Fibroblast of skin of right biceps (primary cell): Measurements from ENCODE around the gene GPC3.
"Not testable (repeated sequence)": the region's sequence is repeated elsewhere in the genome, so short reads cannot be mapped to it uniquely, and the experiment has no call there.

Experiments
- DNase-seq: peaks from one replicate; pipeline ENCODE4 v3.0.0-alpha.2; 2013

GPC3 gene

DNA sequence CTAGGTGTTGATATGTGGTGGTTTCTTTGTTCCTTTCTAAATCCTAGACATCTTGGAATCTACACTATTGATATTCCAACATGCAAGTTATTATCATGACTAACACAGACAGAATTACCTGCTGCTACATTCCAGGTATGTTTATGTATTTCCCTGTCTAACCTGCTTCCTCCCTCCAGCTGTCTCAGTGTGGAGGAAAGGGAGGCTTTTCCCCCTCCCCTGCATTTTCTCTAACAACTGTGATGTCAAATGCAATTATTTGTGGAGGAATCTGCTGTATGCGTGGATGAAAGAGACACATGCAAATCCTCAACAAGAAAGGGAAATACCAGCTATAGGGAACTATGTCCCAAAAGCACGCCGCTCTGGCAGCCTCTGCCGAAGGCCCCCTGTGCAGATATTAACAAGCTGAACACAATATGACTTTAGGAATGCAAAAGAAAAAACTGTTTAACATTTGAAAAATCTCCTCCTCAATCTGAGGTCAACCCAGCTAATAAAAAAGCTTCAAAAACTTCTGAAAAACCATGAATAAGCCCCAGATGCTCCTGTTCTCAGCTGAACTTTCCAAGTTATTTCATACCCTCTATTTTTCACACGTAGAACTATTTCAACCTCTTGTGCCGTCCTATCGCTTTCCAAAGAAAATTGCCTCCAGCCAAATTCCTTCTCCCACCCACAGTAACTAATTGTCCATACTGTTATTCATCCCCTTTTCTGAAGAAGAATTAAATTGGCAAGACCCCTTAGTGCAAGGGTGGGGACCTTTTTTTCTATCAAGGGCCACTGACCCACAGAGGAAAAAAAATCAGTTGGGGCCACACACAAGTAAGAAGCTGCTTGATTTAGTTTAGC, 345.0 kb downstream of the GPC3 start:
- peak; percentile 77 for DNase-seq

DNA sequence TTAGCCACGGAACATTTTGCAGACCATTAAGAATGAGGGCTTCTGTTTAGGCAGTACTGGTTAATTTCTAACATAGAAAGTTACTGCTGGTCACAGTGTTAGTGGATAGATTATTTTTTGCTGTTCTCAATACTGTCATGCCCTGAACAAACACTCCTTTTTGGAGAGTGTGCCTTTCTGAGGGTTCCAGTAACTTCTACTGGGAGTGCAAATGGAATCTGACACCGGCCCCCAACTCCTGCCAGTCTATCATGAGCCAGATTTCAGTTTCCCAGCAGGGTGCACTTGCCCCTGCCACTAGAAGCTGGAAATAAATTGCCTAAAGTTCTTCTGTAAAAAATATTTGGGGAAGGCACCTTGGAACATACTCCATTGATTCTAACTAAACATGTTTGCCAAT, 345.7 kb downstream of the GPC3 start:
- DNase-seq, result no peak

DNA sequence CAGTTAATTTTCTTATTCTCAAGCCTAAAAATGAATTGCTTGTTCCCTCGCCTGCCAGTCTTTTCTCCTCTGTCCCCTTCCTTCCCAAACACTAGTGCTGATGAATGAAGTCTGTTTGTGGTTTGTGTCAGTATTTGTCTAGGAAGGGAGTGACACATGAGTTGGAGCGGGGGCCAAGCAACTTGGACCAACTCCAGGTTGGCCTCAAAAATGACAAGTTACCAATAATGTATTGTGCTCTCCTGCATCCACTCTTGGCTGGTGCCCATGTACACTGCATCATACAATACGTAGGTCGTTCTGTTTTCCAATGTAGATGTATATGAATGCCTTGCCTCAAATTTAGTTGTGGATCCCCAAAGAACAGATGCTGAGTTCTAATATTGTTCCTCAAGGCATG, 347.1 kb downstream of the GPC3 start:
- peak; percentile 79 for DNase-seq

DNA sequence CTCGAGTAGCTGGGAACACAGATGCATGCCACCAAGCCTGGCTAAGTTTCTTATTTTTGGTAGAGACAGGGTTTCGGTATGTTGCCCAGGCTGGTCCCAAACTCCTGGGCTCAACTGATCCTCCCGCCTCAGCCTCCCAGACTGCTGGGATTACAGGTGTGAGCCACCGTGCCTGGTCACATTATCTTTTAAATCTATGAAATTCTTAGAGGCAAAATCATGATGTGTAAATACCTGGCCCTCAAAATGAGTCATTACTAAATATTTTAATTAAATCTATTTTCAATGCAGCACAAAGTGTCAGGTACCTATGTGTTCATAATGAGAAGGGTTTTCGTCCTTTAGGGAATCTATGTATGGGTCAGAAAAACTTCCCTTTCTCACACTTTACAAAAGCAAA, 347.6 kb downstream of the GPC3 start:
- DNase-seq, result no peak

DNA sequence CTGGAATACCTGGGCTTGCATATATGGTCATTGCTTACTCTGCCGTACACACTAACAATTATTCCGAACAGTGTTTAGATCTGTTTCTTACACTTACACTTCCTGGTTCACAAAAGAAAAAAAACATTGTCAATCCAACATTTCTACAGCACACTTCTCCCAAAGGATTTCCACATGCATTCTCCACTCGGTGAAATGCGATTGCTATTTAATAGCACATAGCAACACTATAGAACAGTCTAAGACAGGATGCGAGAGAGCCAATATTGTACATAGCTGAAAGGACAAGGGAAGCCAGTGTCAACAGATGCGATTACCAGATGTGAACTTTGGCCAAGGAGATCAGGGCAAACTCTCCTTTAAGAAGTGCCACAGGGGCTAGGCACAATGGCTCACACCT, 349.4 kb downstream of the GPC3 start:
- DNase-seq, result no peak

DNA sequence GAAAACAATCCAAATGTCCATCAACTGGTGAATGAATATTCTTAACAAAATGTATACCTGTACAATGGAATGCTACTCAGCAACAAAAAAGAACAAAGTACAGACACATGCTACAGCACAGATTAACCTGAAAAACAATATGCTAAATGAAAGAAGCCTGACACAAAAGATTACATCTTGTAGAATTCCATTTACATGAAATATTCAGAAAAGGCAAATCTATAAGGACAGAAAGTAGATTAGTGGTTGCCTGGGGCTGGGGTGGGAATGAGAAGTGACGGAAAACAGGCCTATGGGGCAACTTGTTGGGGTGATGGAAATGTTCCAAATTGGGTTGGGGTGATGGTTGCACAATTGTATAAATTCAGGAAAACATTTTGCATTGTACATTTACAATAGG, 351.0 kb downstream of the GPC3 start:
- DNase-seq, result no peak

DNA sequence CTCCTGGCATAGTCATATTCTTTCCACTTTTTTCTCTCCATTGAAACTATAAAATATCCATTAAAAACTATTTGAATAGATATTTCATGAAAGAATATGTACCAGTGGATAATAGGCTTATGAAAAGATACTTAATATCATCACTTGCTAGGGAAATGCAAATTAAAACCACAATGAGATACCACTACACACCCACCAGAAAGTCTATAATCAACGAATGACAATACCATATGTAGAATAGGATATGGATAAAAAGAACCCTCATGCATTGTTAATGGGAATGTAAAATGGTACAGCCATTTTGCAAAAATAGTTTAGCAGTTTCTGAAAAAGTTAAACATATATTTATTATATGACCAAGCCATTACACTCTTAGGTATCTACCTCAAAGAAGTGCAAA, 351.4 kb downstream of the GPC3 start:
- DNase-seq, result no peak

DNA sequence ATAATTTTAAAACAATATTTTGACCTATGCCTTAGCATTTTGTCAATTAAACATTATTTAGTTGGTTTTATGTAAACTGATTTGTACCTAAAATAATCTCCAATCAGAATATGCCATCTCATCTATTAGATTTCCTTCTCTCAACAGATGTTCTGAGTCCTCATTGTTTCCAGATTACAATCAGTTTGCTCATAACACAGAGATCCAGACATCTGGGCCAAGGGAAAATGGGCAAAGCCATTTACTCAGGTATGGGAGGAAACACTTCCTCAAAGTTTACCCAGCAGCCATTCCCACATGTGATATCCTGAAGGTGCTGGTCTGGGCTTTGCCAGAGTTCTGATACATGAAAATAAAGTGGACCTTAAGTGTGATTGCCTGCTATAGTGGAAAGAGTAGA, 352.2 kb downstream of the GPC3 start:
- DNase-seq, result no peak

DNA sequence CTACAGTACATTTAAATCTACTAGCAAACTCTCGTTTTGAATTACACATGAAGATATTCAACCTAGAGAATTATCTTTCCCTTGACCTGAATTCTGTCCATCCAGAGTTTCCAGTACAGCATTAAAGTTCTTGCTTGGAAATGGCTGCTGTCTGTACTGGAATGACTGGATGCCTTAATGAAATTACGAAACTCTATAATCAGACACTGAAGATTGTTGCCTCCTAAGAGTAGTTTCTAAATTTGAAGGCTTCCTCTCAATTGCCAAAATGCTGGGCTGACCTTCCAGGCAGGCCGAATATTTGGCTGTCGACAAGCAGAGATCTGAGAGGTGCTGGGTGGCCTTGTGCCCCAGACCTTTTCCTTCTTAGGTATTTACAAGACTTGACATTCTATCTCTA, 355.0 kb downstream of the GPC3 start:
- DNase-seq, result no peak

DNA sequence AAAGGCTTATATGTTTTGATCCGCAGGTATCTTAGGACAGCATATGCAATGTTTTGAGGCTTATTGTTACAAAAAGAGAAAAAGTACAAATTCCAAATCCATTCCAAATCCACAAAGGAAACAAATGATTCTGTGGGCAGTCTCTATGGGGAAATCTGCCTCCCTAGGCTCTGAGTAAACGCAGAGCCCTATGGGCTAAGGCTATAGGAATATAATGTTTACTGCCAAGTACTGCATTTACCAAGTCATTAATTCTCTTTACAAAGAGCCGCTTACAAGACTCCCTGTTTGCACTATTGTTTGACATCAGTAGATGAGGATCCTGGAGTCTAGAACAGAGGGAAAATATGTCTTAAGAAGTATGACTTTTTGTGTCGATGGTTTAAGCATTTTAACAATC, 357.7 kb downstream of the GPC3 start:
- DNase-seq, result no peak

DNA sequence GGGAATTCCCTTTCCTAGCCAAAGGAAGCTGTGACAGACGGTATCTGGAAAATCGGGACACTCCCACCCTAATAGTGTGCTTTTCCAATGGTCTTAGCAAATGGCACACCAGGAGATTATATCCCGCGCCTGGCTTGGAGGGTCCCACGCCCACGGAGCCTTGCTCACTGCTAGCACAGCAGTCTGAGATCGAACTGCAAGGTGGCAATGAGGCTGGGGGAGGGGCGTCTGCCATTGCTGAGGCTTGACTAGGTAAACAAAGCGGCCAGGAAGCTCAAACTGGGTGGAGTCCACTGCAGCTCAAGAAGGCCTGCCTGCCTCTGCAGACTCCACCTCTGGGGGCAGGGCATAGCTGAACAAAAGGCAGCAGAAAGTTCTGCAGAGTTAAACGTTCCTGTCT, 364.0 kb downstream of the GPC3 start:
- DNase-seq, result not testable (repeated sequence)

DNA sequence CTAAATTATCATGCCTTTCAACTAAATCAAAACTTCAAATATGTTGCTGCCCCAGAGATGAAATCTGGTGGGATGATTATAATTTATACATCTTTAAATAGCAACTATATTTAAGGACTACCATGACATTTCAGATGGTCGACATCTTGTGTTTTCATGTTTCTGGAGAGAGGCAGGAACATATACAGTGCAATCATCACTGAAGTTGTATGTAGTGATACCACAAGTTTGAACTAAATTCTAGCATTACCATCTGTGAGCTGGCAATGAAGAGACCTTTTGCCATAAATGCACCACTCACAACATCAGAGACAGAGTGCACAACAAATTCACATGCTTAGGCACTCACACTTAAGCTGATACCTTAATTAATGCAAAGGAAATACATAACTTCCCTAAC, 373.7 kb downstream of the GPC3 start:
- DNase-seq, result no peak

DNA sequence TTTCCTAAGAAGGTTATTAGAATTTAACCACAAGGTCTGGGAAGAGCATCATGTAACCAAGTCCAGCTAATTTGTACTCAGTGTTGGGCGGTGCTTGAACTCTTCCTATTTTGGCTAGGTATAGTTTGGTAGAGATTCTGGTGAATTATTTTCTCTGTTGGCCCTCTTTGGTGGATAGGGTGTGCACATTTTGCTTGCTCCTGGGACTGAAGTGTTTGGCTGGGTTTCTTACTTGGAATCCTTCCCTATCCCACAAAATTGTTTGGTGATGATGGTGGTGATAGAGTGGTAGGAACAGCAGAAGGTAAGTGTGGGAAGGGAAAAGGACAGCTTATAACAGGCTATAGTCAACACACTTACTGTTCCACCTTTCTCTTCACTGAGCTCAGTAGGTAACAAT, 375.3 kb downstream of the GPC3 start:
- DNase-seq, result peak; percentile 80

DNA sequence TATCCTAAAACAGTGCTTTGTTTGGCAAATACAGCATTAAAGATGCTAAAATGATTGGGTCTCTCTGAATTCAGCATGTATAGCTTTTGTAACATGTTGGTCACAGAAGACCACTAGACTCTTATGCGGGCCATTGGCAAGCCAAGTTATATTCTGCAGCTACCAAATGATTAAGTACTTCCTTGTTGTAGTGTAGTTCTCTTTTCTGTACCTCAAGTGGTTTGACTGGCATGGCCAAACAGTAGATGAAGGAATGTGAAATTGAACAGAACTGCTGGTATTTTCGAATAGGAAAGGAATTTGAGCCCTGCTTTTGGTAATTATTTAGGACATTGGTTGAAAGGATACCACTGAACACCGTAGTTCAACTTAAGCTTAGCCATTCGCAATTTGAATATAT, 376.2 kb downstream of the GPC3 start:
- no peak for DNase-seq

DNA sequence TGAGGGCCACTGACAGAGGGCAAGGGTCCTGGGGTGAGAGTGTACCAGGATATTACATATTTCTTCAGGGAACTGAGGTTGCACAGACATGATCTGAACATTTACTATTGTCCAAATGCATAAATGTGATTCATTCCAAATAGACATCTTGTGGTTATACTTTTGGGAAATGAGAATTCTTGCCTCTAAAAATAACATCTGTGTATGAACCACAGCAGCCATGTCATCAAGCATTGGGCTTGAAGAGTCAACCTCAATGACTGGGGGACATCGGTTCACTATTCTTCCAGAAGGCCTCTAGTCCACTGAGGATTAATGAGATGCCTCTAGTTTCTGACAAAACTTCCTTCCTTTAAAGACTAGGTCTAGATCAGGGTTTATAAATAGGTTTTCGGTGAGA, 377.0 kb downstream of the GPC3 start:
- peak; percentile 92 for DNase-seq

DNA sequence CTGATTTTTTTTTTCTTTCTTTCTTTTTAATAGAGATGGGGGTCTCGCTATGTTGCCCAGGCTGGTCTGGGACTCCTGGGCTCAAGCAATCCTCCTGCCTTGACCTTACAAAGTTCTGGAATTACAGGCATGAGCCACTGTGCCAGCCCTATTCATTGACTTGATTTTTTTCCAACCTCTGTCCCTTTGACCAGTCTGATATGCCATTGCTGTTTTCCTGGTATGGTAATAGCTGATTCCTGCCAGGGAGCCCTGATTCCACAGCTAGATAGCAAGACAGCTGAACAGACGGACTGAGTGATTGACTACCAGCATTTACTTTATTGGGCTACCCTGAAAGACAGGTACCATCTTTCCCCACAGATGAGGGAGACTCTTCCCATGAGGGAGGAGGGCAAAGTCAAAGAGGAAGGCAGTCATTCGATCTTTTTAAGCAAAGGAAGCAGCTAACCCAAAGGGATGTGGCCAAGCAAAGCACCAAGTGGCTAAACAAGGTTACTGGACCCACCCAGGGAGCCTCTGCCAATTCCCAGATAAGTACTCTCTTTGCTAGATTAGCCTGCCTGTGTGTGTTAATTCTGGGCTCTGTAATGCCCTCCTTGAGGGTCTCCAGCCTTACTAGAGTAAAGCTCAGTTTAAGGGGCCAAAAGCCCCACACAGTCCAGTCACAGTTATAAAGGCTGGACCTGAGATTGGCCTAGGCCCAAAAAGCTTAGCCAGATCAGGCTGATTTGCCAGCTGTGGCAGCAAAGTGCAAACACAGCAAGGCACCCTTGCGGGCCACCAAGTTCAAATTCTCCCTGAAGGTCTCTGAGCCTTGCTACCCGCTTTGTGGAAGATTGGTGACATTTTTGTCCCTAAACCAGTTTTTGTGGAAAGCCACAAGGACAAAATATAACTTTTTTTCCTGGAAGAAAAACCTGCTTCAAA, 377.7 kb downstream of the GPC3 start:
- no peak for DNase-seq

DNA sequence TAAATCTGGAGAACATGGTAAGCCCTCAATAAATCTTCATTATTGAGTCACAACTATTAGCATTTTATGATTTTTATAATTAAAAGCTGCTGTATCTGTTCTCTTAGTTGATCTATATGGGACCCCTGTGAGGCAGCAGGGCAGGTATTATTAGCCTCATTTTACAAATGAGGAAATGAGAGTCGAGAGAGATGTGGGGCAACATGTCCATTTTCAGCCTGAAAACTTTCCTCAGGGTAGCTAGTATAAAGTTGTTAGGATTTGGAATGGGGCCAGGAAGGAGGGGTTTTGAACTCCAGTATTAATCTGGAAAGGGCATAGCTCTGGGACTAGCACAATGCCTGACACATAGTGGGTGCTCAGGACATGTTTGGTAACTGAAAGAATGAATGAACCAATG, 378.4 kb downstream of the GPC3 start:
- no peak for DNase-seq

DNA sequence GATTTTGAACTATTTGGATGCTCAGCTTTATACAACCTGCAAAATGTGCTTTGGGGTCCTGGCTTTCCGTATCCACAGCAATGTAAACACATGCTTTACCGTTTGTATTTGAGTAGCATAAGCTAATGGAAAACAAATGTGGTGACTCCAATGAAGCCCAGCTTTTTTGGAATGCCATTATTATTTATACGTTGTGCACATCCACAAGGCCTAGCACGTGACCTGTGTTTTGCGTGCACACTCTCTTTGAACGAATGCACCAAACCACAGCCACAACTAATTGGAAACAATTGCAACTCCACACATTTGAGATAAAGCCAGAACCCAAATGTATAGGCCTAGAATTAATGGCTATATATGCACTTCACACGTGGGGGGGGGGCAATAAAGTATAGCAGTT, 380.6 kb downstream of the GPC3 start:
- peak; percentile 65 for DNase-seq

DNA sequence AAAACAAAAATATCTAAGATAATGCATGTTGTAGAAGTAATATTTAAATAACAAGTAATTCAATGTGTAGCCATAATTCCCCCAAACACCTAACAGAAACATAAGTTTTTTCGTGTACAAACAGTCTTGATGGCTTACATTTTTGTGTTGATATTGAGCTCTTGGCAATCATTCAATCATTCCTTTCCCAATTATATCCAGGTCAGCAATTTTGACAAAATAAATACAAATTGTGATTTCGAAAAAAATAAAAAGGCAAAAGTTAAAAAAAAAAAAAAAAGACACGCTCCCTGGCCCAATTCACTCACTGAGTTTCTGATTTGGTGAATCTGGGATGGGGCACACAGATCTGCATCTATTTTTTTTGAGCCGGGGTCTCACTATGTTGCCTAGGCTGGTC, 382.5 kb downstream of the GPC3 start:
- DNase-seq, result no peak

DNA sequence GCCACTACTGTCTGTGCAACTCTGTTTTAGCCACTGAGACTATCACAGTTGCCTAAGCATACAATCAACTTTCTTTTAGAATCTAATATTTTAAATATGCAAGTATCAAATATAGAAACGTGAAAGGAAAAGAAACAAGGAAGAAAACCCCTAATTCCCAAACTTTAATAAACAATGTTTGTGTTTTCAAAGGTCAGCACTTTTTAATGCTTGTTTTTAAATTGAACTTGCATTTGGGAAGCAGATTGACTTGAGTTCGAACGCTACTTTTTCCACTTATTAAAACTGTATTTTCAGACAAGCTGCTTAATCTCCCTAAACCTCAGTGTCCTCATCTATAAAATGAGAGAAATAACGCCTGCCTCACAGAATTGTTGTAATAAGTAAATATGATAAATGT, 384.3 kb downstream of the GPC3 start:
- DNase-seq, result no peak

DNA sequence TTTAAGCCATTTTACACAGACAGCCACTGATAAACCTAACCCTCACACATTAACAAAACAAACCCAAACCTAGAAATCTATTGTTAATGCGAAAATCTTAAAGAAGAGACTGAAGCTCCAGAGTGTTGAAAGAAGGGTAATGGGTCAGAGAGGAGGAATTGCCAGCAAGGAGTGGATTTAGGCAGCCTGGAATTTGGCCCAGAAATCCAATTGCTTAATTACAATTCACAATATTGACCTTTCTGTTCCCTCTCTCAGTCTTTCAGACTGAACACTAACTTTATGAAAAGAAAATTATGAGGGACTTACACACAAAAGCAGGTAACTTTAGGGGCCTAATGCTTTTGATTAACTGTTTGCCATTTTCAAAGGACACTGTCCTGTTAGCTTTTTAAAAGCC, 384.9 kb downstream of the GPC3 start:
- DNase-seq, result no peak

DNA sequence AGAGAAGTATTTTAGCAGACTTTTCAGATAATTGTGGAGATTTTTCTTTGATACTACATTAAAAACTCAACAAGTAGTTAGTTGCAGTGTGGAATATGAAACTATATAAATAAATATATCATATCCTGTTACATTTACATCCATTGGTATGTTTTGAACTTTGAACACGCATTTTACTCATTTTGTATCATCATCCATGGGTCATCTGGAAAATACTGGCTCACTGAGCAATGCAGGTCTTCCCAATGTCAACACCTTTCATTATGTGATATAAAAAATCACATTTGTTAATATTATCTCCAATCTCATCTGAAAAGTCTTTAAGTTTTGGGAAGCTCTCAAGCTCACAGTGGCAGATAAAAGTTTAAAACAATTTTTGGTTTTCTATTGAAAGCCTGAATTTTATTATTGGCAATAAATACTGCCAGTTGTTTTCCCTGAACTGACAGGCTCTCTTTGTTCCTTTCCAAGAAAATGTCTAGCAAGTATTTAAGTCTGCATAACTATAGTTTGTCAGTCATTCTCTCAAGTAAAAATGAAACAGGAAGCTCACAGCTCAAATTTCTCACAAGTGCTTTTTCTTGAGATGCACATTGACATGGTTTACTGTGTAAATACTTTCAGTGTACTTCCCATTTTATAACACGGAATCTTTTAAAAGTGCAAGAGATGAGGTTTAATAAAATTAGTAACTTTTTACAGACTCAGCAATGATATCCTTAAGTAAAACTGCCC, 386.6 kb downstream of the GPC3 start:
- peak; percentile 56 for DNase-seq

DNA sequence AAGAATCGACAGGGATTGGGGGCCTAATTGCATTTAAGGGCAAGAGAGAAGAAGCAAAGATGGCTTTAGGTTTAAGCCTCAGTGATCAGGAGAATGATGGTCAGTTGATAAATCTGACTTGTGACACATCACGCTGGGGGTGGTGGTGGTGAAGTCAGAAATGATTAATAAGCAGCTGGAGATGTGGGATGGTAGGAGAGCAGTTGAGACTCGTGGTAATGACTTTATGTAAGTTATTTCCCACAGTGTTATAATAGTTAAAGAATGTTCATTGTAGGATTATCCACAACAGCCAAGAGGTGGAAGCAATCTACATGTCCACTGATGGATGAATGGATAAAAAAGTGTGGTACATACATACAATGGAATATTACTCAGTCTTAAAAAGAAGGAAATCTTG, 391.2 kb downstream of the GPC3 start:
- peak; percentile 44 for DNase-seq
